ENCODE measurements around the gene PDRG1.
A peak's percentile ranks its signal among the peaks of the same experiment; 100 is the strongest.

The PDRG1 gene

GRCh38 chr20:31951530-31952453 lies at the start of gene PDRG1:
Gene PDRG1, minus strand, starts transcription at chr20:31952046. Its CDS starts 85 bp downstream, at chr20:31951961.
- DNase-seq (ENCODE audit: low read depth in 2 of 2) = peak; percentile 95 to 96

GRCh38 chr20:31998246-31998645 lies 46.4 kb upstream of the PDRG1 start:
- no peak for DNase-seq (ENCODE audit: low read depth in 2 of 2)

- no peak for DNase-seq (ENCODE audit: low read depth in 2 of 2)
These were observed 45.1 kb upstream of the PDRG1 start for GRCh38 chr20:31996996-31997395.

- no peak for DNase-seq (ENCODE audit: low read depth in 2 of 2)
These were observed 40.2 kb upstream of the PDRG1 start for GRCh38 chr20:31992086-31992485.

DNA sequence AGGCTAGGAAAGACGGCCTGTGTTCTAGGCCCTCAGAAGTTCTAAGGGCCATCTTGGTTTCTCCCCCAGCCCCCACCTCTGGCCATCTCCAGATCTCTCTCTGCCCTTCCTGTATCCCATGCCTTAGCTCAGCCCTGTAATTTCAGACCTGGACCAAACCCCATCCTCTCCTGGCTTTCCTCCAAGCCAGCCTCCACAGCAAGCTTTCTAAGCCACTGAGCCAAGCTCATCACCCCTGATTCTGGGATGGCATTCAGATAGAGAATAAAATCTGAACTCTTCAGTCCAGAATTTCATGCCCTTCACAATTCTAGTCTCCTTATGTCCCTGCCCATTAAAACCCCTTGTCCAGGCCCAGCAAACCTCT lies 39.5 kb upstream of the PDRG1 start:
- DNase-seq (ENCODE audit: low read depth in 2 of 2) = no peak

DNA sequence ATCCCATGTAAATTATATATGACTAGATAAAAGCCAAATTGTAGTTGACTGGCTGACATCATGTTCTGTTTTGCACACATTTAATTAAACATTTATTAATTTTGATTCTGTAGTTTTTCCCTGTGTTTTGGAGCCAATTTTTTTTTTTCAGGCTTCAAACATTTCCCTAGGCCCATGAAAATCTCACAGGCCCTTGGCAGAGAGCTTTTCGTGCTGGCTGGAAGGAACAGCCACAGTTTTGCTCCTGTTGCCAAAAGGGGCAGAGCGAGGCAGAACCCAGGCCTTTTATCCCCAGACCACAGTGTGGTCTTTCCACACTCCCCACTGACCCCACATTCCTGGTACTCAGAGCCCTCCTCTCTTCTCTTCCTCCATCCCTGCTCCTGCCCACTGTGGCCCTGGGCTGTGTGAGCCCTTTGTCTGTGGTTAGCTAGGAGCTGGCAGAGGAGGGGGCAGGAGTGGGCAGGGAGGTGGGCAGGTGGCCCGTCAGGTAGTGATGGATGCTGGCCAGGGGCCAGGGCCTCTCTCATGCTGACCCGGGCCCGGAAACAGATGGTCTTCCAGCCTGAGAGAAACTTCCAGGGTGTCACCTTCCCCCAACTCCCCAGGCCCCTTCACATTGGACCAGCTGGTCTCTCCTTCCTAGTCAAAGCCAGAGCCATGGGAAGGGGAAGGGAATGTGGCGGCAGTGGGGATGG lies 38.9 kb upstream of the PDRG1 start:
- no peak for DNase-seq (ENCODE audit: low read depth in 2 of 2)

GRCh38 chr20:31989030-31989645 lies 37.3 kb upstream of the PDRG1 start:
- no peak for DNase-seq (ENCODE audit: low read depth in 2 of 2)

DNA sequence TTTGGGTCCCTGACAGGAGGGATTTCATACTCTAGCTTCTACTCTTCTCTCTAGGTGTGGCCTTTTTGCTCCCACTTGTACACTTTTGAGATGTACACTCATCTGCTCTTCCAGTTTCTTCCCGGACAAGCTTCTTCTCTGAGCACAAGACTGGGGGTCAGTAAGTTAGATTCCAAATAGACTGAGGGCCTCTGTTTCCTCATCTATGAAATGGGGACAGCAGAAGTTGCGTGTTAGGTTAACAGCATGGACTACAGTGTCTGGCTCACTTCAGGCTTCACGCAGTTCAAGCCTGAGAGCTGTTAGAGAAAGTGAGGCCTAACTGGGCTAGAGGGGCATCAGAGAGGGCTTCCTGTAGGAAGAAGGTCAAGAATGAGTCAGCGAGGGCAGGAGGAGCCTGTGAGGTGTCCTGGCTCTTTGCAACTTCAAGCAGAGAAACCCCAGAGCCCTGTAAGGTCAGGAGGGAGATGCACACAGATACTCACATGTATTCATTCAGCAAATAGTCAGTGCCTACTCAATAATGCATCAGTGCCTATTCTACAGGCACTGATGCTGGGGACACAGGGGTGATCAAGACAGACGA lies 36.7 kb upstream of the PDRG1 start:
- no peak for DNase-seq (ENCODE audit: low read depth in 2 of 2)

DNA sequence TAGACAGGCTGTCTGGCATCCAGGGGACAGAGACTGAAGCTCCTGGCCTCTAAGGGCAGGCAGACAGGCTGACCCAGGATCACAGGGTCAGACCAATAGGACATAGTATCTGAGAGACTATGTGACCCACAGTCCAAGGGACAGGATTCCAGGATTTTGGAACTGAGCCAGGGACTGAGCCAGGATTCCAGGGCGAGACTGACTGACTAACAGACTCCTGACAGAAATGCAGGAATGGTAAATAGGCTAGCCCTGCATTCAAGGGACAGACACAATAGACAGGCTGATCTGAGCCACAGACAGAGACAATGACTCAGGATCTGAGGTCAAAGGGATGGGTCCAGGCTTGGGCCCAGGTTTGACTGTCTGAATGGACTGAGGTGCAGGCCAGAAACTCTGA lies 35.9 kb upstream of the PDRG1 start:
- DNase-seq (ENCODE audit: low read depth in 2 of 2) = no peak

- DNase-seq (ENCODE audit: low read depth in 2 of 2) = no peak
These were observed 33.2 kb upstream of the PDRG1 start for GRCh38 chr20:31984981-31985471.

DNA sequence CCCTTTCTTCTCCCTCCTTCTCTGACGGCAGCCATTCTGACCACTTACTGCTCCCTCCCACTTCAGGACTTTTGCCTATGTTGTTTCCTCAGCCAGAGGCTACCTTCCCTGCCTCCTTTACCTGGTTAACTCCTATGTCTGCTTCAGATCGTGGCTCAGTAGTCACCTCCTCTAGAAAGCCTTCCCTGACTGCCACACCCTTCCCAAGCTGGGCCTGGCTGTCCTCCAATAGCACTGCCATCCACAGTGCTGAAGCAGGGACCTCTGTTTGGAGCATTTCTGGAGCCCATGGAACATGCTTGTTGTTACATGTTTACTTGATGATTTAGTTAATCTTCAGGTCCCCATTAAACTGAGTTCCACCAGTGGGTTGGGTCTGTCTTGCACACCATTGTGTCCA lies 29.9 kb upstream of the PDRG1 start:
- no peak for DNase-seq (ENCODE audit: low read depth in 2 of 2)

GRCh38 chr20:31979713-31980426 lies 28.0 kb upstream of the PDRG1 start:
- no peak for DNase-seq (ENCODE audit: low read depth in 2 of 2)

GRCh38 chr20:31977080-31977479 lies 25.2 kb upstream of the PDRG1 start:
- DNase-seq (ENCODE audit: low read depth in 2 of 2) = no peak

DNA sequence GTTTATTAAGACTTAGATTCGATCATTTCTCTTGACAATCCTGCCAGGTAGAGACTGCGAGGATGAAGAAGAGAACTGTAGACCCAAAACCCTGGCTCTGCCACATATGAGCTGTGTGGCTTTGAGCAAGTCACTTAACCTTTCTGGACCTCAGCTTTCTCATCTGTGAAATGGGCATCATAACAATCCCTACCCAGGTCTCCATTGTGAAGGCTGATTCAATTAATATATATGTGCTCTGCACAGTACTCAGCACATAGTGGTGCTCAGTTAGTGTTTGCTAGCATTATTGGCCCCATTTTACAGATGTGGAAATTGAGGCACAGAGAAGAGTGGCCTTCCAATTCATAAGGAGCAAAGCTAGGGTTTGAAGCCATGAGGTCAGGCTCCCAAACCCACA lies 24.0 kb upstream of the PDRG1 start:
- DNase-seq (ENCODE audit: low read depth in 2 of 2) = no peak

GRCh38 chr20:31974951-31975487 lies 23.2 kb upstream of the PDRG1 start:
- DNase-seq (ENCODE audit: low read depth in 2 of 2) = no peak

GRCh38 chr20:31974296-31974695 lies 22.4 kb upstream of the PDRG1 start:
- no peak for DNase-seq (ENCODE audit: low read depth in 2 of 2)

- DNase-seq (ENCODE audit: low read depth in 2 of 2) = no peak
These were observed 20.7 kb upstream of the PDRG1 start for GRCh38 chr20:31972471-31973021.

GRCh38 chr20:31969991-31970390 lies 18.1 kb upstream of the PDRG1 start:
- no peak for DNase-seq (ENCODE audit: low read depth in 2 of 2)

DNA sequence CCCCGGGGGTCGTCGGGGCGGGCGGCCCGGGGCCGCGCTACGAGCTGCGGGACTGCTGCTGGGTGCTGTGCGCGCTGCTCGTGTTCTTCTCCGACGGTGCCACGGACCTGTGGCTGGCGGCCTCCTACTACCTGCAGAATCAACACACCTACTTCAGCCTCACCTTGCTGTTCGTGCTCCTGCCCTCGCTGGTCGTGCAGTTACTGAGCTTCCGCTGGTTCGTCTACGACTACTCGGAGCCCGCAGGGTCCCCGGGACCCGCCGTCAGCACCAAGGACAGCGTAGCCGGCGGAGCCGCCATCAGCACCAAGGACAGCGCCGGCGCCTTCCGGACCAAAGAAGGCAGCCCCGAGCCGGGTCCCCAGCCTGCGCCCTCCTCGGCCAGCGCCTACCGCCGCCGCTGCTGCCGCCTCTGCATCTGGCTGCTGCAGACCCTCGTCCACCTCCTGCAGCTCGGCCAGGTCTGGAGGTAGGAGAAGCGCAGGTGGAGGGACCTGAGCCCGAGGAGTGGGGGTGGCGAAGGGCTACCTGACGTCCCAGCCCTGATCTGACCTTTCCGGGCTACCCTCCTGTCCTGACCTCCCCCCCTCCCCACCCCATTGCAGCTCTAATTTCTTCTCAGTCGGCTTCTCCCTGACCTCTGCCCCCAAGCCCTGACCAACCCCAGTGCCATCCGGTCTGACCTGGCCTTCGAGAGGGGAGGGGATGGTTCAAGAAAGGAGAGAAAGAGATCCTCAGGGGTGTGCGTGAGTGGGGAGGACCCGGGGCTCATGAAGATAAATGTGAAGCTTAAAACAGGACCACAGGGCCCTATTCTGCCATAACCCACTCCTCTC lies 16.7 kb upstream of the PDRG1 start:
- peak; percentile 61 to 69 for DNase-seq (ENCODE audit: low read depth in 2 of 2)

- no peak for DNase-seq (ENCODE audit: low read depth in 2 of 2)
These were observed 16.0 kb upstream of the PDRG1 start, which contains the start of gene XKR7 for GRCh38 chr20:31967830-31968249. Gene XKR7, plus strand, starts transcription at chr20:31968151. Its CDS starts 25 bp downstream, at chr20:31968176.

All from stimulated activated CD8-positive, alpha-beta memory T cell treated with anti-CD3 and anti-CD28 coated beads, Interleukin-2, amount 100 ng/mL, for 1 hour (primary cell).